SK-N-SH (cell line): Measurements from ENCODE around the gene FREY1. TPM values are rescaled to one million over a fixed set of nuclear protein-coding genes. Genes with fewer than 3 reads are reported as not detected.

ENCODE experiments used
- CTCF ChIA-PET: fragments of 300-600, 350-600 bp; formaldehyde crosslinking; extraction: SDS; loops from one replicate; lab custom pipeline; 2021; lab: Yijun Ruan, JAX
- POLR2A ChIA-PET: fragments of 350-600 bp; sonication (Branson Sonifier 250); formaldehyde crosslinking; extraction: SDS; loops from one replicate; lab custom pipeline; 2020; ENCODE audit warnings: antibody characterized with exemption, inconsistent platforms; lab: Yijun Ruan, JAX
- DNase-seq: peaks from one replicate; pipeline ENCODE4 v3.0.0; 2012
- H2AFZ ChIP-seq: fragments of 200-600 bp; sonication (generic); 2 replicates; pipeline ENCODE4 v1.8.1; 2016; ENCODE audit warnings: antibody characterized with exemption, mild to moderate bottlenecking, low read depth
- H3F3A ChIP-seq: fragments of 200-600 bp; sonication (generic); replicated peaks from 2 replicates; pipeline ENCODE3; 2016; ENCODE audit warnings: antibody characterized with exemption, mild to moderate bottlenecking; ENCODE audit not compliant: insufficient read depth
- H3K27ac ChIP-seq, 2 experiments: fragments of 200-500 bp in 1 of 2; fragments of 200-600 bp in 1 of 2; sonication (Bioruptor generic) in 1 of 2; sonication (generic), shearing (Covaris generic) in 1 of 2; 2 replicates each; pipeline versions ENCODE4 v1.5.1 to v1.6.1; 2014 to 2016; ENCODE audit warnings: low read depth in 2 of 2, inconsistent platforms in 1 of 2, low read length in 1 of 2, mild to moderate bottlenecking in 1 of 2, mixed read lengths in 1 of 2
- H3K27me3 ChIP-seq: fragments of 200-600 bp; sonication (generic), shearing (Covaris generic); 2 replicates; pipeline ENCODE4 v1.6.1; 2016; ENCODE audit warnings: mixed run types; ENCODE audit not compliant: insufficient read depth
- H3K36me3 ChIP-seq, 2 experiments: fragments of 200-500 bp in 1 of 2; fragments of 200-600 bp in 1 of 2; sonication (Bioruptor generic) in 1 of 2; sonication (generic) in 1 of 2; replicated peaks in 1 of 2; 2 replicates each; pipeline versions ENCODE3 to v1.5.1; 2014 to 2016; ENCODE audit warnings: low read length in 1 of 2, mild to moderate bottlenecking in 1 of 2; ENCODE audit not compliant: insufficient read depth in 2 of 2, control insufficient read depth in 1 of 2
- H3K4me1 ChIP-seq, 2 experiments: fragments of 200-500 bp in 1 of 2; fragments of 200-600 bp in 1 of 2; sonication (Bioruptor generic) in 1 of 2; sonication (generic), shearing (Covaris generic) in 1 of 2; 2 replicates each; pipeline versions ENCODE4 v1.5.1 to v1.6.1; 2014 to 2016; ENCODE audit warnings: low read depth in 1 of 2, low read length in 1 of 2, mixed run types in 1 of 2; ENCODE audit not compliant: insufficient read depth in 2 of 2, control insufficient read depth in 1 of 2
- H3K4me2 ChIP-seq: fragments of 200-600 bp; sonication (generic), shearing (Covaris generic); 2 replicates; pipeline ENCODE4 v1.6.1; 2017; ENCODE audit warnings: mixed run types
- H3K4me3 ChIP-seq, 2 experiments: fragments of 200-500 bp in 1 of 2; fragments of 200-600 bp in 1 of 2; sonication (Bioruptor generic) in 1 of 2; sonication (generic), shearing (Covaris generic) in 1 of 2; 2 replicates each; pipeline versions ENCODE4 v1.5.1 to v1.8.1; 2014 to 2016; ENCODE audit warnings: low read depth in 2 of 2, inconsistent platforms in 1 of 2, low read length in 1 of 2, mild to moderate bottlenecking in 1 of 2, mixed read lengths in 1 of 2, moderate library complexity in 1 of 2
- H3K79me2 ChIP-seq: fragments of 200-600 bp; sonication (generic); 2 replicates; pipeline ENCODE4 v1.8.1; 2017; ENCODE audit warnings: mild to moderate bottlenecking; ENCODE audit not compliant: insufficient read depth
- H3K9ac ChIP-seq: fragments of 200-600 bp; sonication (generic); 2 replicates; pipeline ENCODE4 v1.6.1; 2017; ENCODE audit warnings: mixed run types
- H3K9me2 ChIP-seq: fragments of 200-600 bp; sonication (generic); 2 replicates; pipeline ENCODE4 v1.6.1; 2017; ENCODE audit warnings: mixed run types
- H3K9me3 ChIP-seq: fragments of 200-600 bp; sonication (generic); 2 replicates; pipeline ENCODE4 v1.6.1; 2017; ENCODE audit warnings: mixed run types, mild to moderate bottlenecking, moderate library complexity
- H4K20me1 ChIP-seq: fragments of 200-600 bp; sonication (generic); 2 replicates; pipeline ENCODE4 v1.6.1; 2017; ENCODE audit warnings: mild to moderate bottlenecking, mixed run types; ENCODE audit not compliant: insufficient read depth
- CTCF ChIP-seq: fragments of 200-600 bp; sonication (generic); IDR thresholded peaks from 2 replicates; pipeline ENCODE4 v1.6.1; 2017; ENCODE audit warnings: antibody characterized with exemption, mild to moderate bottlenecking, moderate library complexity
- ELF1 ChIP-seq: IDR thresholded peaks from 2 replicates; pipeline ENCODE4 v1.4.0; 2012
- EZH2phosphoT487 ChIP-seq: fragments of 200-600 bp; sonication (generic); IDR thresholded peaks from 2 replicates; pipeline ENCODE4 v1.6.1; 2017; ENCODE audit warnings: low read depth, mixed run types, mild to moderate bottlenecking, antibody characterized with exemption, moderate library complexity, borderline replicate concordance
- FOXJ3 ChIP-seq: sonication (generic); formaldehyde crosslinking; IDR thresholded peaks from 2 replicates; pipeline ENCODE4 v1.5.1; 2020; ENCODE audit warnings: mild to moderate bottlenecking, missing genetic modification reagents
- FOXM1 ChIP-seq: IDR thresholded peaks from 2 replicates; pipeline ENCODE4 v1.4.0; 2012; ENCODE audit warnings: low read depth, mild to moderate bottlenecking
- JUND ChIP-seq: IDR thresholded peaks from 2 replicates; pipeline ENCODE4 v1.4.0; 2012
- MEF2A ChIP-seq: IDR thresholded peaks from 2 replicates; pipeline ENCODE4 v1.4.0; 2012; ENCODE audit warnings: low read depth, borderline replicate concordance
- MXI1 ChIP-seq: IDR thresholded peaks from 2 replicates; pipeline ENCODE4 v1.6.1; 2012; ENCODE audit warnings: mild to moderate bottlenecking, low read depth, low read length, improper control_type of control experiment
- NFIC ChIP-seq: IDR thresholded peaks from 2 replicates; pipeline ENCODE4 v1.4.0; 2012; ENCODE audit warnings: borderline replicate concordance
- NRF1 ChIP-seq: IDR thresholded peaks from 2 replicates; pipeline ENCODE4 v1.6.1; 2012; ENCODE audit warnings: low read depth, mild to moderate bottlenecking, low read length
- PBX3 ChIP-seq: IDR thresholded peaks from 2 replicates; pipeline ENCODE4; 2012
- RCOR1 ChIP-seq: fragments of 150-350 bp; IDR thresholded peaks from 2 replicates; pipeline ENCODE4 v1.6.1; 2017; ENCODE audit warnings: antibody characterized with exemption, low read length
- REST ChIP-seq: IDR thresholded peaks from 2 replicates; pipeline ENCODE4 v1.6.1; 2012; ENCODE audit warnings: mild to moderate bottlenecking, low read depth, low read length, moderate library complexity
- RXRA ChIP-seq: IDR thresholded peaks from 2 replicates; pipeline ENCODE4 v1.4.0; 2012; ENCODE audit warnings: low read depth, mild to moderate bottlenecking, borderline replicate concordance
- SIN3A ChIP-seq: IDR thresholded peaks from 2 replicates; pipeline ENCODE4 v1.6.1; 2012; ENCODE audit warnings: low read depth, mild to moderate bottlenecking, low read length, moderate library complexity, borderline replicate concordance
- SMC3 ChIP-seq: IDR thresholded peaks from 2 replicates; pipeline ENCODE4 v1.6.1; 2012; ENCODE audit warnings: low read depth, low read length, improper control_type of control experiment
- TAF1 ChIP-seq: IDR thresholded peaks from 2 replicates; pipeline ENCODE4 v1.6.1; 2012; ENCODE audit warnings: low read depth, mild to moderate bottlenecking, low read length, moderate library complexity, borderline replicate concordance
- ZBTB33 ChIP-seq: IDR thresholded peaks from 2 replicates; pipeline ENCODE4 v1.4.0; 2012; ENCODE audit warnings: low read depth, borderline replicate concordance
- WGBS: methylation state at CpG from one replicate; pipeline ENCODE4 v1.1.6; 2017; ENCODE audit warnings: low lambda C conversion rate; 5-methylcytosine and 5-hydroxymethylcytosine counted together
- polyA plus RNA-seq, 3 experiments: library from polyadenylated mRNA; depleted of rRNA; stranded (reverse); fragments of >200 nt; gene quantifications; 2 replicates each; pipeline ENCODE4 v1.2.3, GENCODE V29; 2012

Gene FREY1
- polyA plus RNA-seq, 1 of the 3 experiments (the other 2 are of a cell fraction), result 0.30 TPM

GRCh38 chr11:45913942-45914635 is 7.0 kb upstream of the FREY1 start:
- ChIA-PET POLR2A (interaction anchor here (1.0 kb wide), 1 partner anchor 41 kb away, joined by 3 read pairs; no protein-coding TSS in a partner anchor), CTCF (interaction anchor here (2.4 kb wide), 1 partner anchor 42 kb away, joined by 9 read pairs; no protein-coding TSS in a partner anchor)
- H3K79me2 ChIP-seq, result peaks cover 19% of the 10 kb centered on the region
- 100% methylated on average over 6 of the region's 22 CpGs for WGBS
- H3K4me2 ChIP-seq, result no peak overlapping the region
- peaks cover 3% of the 10 kb centered on the region for H3F3A ChIP-seq
- no peak for DNase-seq
- H3K36me3 ChIP-seq, result peaks cover 0 to 41% of the 10 kb centered on the region in 2 experiments
- no peak for TF ChIP-seq JUND
- TF ChIP-seq SIN3A, result no peak
- no peak for TF ChIP-seq MXI1
- no peak for TF ChIP-seq NFIC
- TF ChIP-seq ELF1, result no peak
- TF ChIP-seq CTCF, result no peak
- no peak for TF ChIP-seq RCOR1
- TF ChIP-seq TAF1, result no peak
- TF ChIP-seq MEF2A, result no peak
- no peak for TF ChIP-seq FOXJ3 (CRISPR knock-in tag)
- no peak overlapping the region for H2AFZ ChIP-seq
- no peak overlapping the region for H3K27ac ChIP-seq
- H3K4me1 ChIP-seq, result peaks cover 7 to 15% of the 10 kb centered on the region in 2 experiments; a peak in 3 of 4 replicates
- H4K20me1 ChIP-seq, result no peaks in the 10 kb centered on the region
- H3K9ac ChIP-seq, result no peak overlapping the region
- H3K27me3 ChIP-seq, result no peaks in the 10 kb centered on the region
- no peaks in the 10 kb centered on the region for H3K9me2 ChIP-seq
- no peak overlapping the region for H3K4me3 ChIP-seq
- no peaks in the 10 kb centered on the region for H3K9me3 ChIP-seq

DNA sequence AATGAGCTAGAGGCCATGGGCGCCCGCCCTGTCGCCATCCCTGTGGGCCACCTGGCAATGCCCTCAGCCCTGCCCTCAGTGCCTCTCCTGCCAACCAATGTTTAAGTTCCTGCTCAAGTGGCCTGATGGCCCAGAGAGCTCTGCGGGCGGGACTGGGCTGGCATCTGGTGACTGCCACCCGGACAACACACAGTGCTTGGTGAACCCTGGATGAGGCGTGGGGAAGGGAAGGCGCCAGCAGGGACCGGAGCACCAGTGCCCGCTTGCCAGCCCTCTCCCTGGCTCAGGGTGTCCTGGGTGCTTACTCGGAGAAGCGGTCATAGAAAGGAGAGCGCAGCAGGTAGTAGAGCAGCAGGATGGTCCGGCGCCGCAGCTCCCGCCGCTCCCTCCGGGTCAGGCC is 6.4 kb upstream of the FREY1 start:
- Histone ChIP-seq H4K20me1 (no peaks in the 10 kb centered on the region), H3K4me3 (no peak overlapping the region), H3K9ac (no peak overlapping the region), H3K79me2 (peaks cover 19% of the 10 kb centered on the region), H3K27me3 (no peaks in the 10 kb centered on the region), H3K4me1 (peaks cover 7 to 12% of the 10 kb centered on the region in 2 experiments; a peak in 3 of 4 replicates), H3K4me2 (no peak overlapping the region), H3K36me3 (peaks cover 0 to 42% of the 10 kb centered on the region in 2 experiments), H3K27ac (no peak overlapping the region), H2AFZ (no peak overlapping the region), H3F3A (no peaks in the 10 kb centered on the region), H3K9me3 (no peaks in the 10 kb centered on the region), H3K9me2 (no peaks in the 10 kb centered on the region)
- ChIA-PET CTCF (interaction anchor here (0.8 to 2.4 kb wide), 2 partner anchors 41 to 67 kb away, joined by 3 to 9 read pairs; partner anchors contain the start of gene CRY2), POLR2A (no interaction called here)
- no peak for DNase-seq
- WGBS, result 97% methylated on average over 10 of the region's 19 CpGs
- no peak for TF ChIP-seq EZH2phosphoT487
- no peak for TF ChIP-seq ELF1
- TF ChIP-seq NFIC, result no peak
- no peak for TF ChIP-seq NRF1
- no peak for TF ChIP-seq MXI1
- no peak for TF ChIP-seq FOXM1
- no peak for TF ChIP-seq PBX3
- no peak for TF ChIP-seq RCOR1
- no peak for TF ChIP-seq SMC3
- no peak for TF ChIP-seq REST
- no peak for TF ChIP-seq RXRA
- TF ChIP-seq MEF2A, result no peak
- no peak for TF ChIP-seq ZBTB33
